ENCODE measurements around the gene ADAMTS9.

The ADAMTS9 gene

GRCh38 chr3:64591615-64592014, 96.2 kb downstream of the ADAMTS9 start:
- Histone ChIP-seq H3K27me3 (replicated peaks) (no peaks in the 10 kb centered on the region), H3K27ac (no peak overlapping the region), H3K36me3 (replicated peaks) (no peaks in the 10 kb centered on the region), H3K4me3 (ENCODE audit: low read depth, low read length) (no peak overlapping the region)
- no peak for DNase-seq
- TF ChIP-seq CTCF (IDR thresholded peaks at IDR 0.05; ENCODE audit: low read depth, low read length, missing control alignments), result no peak
- in situ Hi-C loops (cut with HindIII; ENCODE audit: low pct_ligation_motif_present, low sequenced_read_pairs), result no loop called here

GRCh38 chr3:64588380-64588779, 99.4 kb downstream of the ADAMTS9 start:
- H3K36me3 ChIP-seq (replicated peaks), result no peaks in the 10 kb centered on the region
- DNase-seq, result no peak
- in situ Hi-C loops (cut with HindIII; ENCODE audit: low pct_ligation_motif_present, low sequenced_read_pairs), result no loop called here

GRCh38 chr3:64586952-64587351, 100.8 kb downstream of the ADAMTS9 start:
- in situ Hi-C loops (cut with HindIII; ENCODE audit: low pct_ligation_motif_present, low sequenced_read_pairs), result no loop called here

More at GRCh38 chr3:64588380-64588779, 99.4 kb downstream of the ADAMTS9 start:
- H3K27me3 ChIP-seq (replicated peaks), result no peaks in the 10 kb centered on the region
- no peak overlapping the region for H3K27ac ChIP-seq
- no peak for TF ChIP-seq CTCF (IDR thresholded peaks at IDR 0.05; ENCODE audit: low read depth, low read length, missing control alignments)
- H3K4me3 ChIP-seq (ENCODE audit: low read depth, low read length), result no peak overlapping the region

GRCh38 chr3:64584179-64584578, 103.6 kb downstream of the ADAMTS9 start:
- no peak overlapping the region for H3K4me3 ChIP-seq (ENCODE audit: low read depth, low read length)
- no peak overlapping the region for H3K27ac ChIP-seq
- TF ChIP-seq CTCF (IDR thresholded peaks at IDR 0.05; ENCODE audit: low read depth, low read length, missing control alignments), result no peak
- no peaks in the 10 kb centered on the region for H3K36me3 ChIP-seq (replicated peaks)
- in situ Hi-C loops (cut with HindIII; ENCODE audit: low pct_ligation_motif_present, low sequenced_read_pairs), result no loop called here
- no peaks in the 10 kb centered on the region for H3K27me3 ChIP-seq (replicated peaks)
- no peak for DNase-seq

More at GRCh38 chr3:64586952-64587351, 100.8 kb downstream of the ADAMTS9 start:
- Histone ChIP-seq H3K27me3 (replicated peaks) (no peaks in the 10 kb centered on the region), H3K27ac (no peak overlapping the region), H3K4me3 (ENCODE audit: low read depth, low read length) (no peak overlapping the region), H3K36me3 (replicated peaks) (no peaks in the 10 kb centered on the region)
- TF ChIP-seq CTCF (IDR thresholded peaks at IDR 0.05; ENCODE audit: low read depth, low read length, missing control alignments), result no peak
- no peak for DNase-seq

GRCh38 chr3:64578797-64579196, 109.0 kb downstream of the ADAMTS9 start:
- H3K4me3 ChIP-seq (ENCODE audit: low read depth, low read length), result no peak overlapping the region
- no peak for TF ChIP-seq CTCF (IDR thresholded peaks at IDR 0.05; ENCODE audit: low read depth, low read length, missing control alignments)
- H3K27me3 ChIP-seq (replicated peaks), result no peaks in the 10 kb centered on the region
- no peak overlapping the region for H3K27ac ChIP-seq
- in situ Hi-C loops (cut with HindIII; ENCODE audit: low pct_ligation_motif_present, low sequenced_read_pairs), result no loop called here
- no peak for DNase-seq
- no peaks in the 10 kb centered on the region for H3K36me3 ChIP-seq (replicated peaks)

- no peak for TF ChIP-seq CTCF (IDR thresholded peaks at IDR 0.05; ENCODE audit: low read depth, low read length, missing control alignments)
- no peaks in the 10 kb centered on the region for H3K27me3 ChIP-seq (replicated peaks)
- H3K27ac ChIP-seq, result no peak overlapping the region
- in situ Hi-C loops (cut with HindIII; ENCODE audit: low pct_ligation_motif_present, low sequenced_read_pairs), result no loop called here
- no peak overlapping the region for H3K4me3 ChIP-seq (ENCODE audit: low read depth, low read length)
- DNase-seq, result peak; percentile 7
- H3K36me3 ChIP-seq (replicated peaks), result no peaks in the 10 kb centered on the region
Observed at GRCh38 chr3:64578062-64578770, 109.6 kb downstream of the ADAMTS9 start.

Data from brain microvascular endothelial cell (primary cell).